ENCODE results near the gene VEGFC.

DNA sequence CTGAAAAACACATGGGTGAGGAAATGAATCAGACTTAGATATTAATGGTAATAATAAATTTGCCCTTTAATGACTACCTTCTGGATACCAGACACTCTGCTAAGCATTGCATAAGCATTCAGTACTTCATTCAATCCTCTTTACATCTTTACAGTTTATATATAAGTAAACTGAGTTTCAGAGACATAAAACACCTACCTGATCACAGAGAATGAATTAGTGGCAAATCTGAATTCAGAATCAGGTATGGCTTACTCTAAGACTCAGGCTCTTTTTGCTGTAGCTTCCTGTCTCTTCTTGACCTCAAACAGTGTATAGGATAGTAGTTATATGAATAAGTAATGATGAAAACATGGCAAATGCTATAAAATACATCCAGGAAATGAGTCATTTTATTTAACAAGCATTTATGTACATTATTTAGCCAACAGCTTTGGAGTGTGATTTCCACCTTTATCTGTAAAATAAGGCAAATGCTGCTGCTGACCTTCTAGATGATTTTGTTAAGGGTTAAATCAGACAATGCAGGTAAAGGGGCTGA lies 83.9 kb downstream of the VEGFC start:
- no peak for TF ChIP-seq POLR2AphosphoS5 (IDR thresholded peaks at IDR 0.05; ENCODE audit: low read depth, low read length)
- TF ChIP-seq POLR2A (IDR thresholded peaks at IDR 0.05; ENCODE audit: low read depth, low read length): no peak

Data from GM12891 (cell line).